NCI-H146 (cell line): ENCODE measurements around the gene BABAM2.
"Not testable (repeated sequence)": the region's sequence is repeated elsewhere in the genome, so short reads cannot be mapped to it uniquely, and the experiment has no call there.

Experiments
- DNase-seq: peaks from one replicate; lab custom pipeline; 2025; lab: John Stamatoyannopoulos, UW

The BABAM2 gene

GRCh38 chr2:28332696-28333095 lies 442.2 kb downstream of the BABAM2 start:
- DNase-seq, result no peak

- DNase-seq, result no peak
These were observed 443.3 kb downstream of the BABAM2 start for GRCh38 chr2:28333606-28334526.

DNA sequence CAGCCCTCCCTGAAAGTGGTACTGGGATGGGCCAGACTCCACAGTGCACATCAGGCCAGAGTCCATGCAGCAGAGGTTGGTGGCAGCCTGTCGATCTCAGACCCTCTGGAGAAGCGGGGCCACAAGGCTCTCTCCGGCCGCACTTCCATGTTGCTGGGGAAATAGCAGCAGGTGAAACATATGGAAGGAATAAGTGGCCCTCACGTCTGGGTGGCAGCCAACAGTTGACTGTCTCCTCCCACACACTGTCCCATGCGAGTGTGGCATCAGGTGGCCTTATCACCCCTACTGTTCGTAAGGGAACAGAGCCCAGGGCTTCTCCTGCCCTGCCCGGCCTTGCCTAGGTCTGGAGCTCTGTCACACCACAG lies 444.0 kb downstream of the BABAM2 start:
- DNase-seq, result no peak

DNA sequence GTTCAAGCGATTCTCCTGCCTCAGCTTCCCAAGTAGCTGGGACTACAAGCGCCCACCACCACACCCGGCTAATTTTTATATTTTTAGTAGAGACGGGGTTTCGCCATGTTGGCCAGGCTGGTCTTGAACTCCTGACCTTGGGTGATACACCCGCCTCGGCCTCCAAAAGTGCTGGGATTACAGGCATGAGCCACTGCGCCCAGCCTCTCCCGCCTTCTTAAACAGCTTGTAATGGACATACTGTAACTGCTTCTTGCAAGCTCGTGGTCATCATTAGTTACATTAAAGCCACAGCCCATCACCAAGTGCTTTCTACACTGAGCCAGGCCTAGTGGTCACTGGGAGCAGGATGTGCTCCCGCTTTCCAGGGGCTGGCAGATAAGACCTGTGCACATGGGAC lies 444.7 kb downstream of the BABAM2 start:
- DNase-seq, result not testable (repeated sequence)

- no peak for DNase-seq
These were observed 445.1 kb downstream of the BABAM2 start for GRCh38 chr2:28335666-28336065.

DNA sequence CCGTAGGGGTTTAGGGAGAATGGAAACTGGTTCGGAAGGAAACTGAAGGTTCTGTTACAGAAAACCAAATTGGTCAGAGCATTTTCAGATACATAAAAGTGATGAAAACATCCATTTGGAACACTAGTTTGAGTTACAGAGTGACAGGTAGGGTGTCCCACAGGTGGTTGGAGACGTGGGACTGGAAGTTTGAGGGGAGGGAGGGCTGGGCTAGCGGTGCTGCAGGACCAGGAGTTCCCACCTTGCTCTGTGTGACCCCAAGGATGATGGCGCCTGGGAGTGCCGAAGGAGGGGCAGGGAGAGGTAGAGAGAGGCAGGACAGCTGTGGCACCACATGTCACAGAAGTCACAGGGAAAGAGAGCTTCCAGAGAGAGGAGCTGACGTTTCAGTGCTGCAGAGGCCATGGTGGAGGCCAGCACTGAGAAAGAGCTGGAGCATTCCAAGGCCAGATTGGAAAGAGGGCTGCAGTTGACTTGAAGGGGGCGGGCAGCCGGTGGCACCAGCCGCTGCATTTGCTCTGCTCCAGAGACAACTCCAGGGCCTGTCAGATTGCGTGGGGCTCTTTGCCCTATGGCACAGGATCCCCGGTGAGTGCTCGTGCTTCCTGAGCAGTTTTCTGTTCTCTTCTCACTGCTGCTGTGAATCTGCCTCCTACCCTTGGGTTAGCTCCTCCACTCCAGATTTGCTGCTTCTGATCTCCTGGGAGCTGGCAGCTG lies 445.9 kb downstream of the BABAM2 start:
- no peak for DNase-seq

DNA sequence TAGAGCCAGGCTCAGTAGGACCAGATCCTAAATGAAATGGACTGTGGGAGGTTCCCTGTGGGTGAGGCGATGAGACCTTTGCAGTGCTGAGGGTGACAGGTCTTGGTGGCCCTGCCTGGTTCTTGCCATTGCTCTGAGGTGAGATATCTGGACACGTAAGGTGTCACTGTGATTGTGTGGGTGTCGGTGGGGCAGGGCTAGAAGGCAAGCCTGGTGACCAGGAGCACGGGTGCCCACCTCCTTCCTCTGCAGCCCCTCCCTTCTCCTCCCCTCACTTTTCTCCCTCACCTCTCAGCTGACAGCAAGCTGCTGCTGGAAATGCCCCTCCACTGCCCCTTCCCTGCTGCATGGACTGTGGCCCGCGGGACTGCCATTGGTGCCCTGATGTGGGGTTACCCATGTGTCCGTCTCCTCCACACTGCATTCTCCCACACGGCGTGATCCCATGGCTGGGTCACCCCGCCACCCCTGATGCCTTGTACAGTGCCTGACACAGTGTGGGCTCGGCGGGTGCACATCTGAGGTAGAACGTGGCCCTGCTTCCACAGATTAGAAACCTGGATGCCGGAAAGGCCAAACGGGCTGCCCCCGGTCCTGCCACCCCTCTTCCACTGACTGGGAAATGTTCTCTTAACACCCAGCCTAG lies 446.6 kb downstream of the BABAM2 start:
- DNase-seq, result no peak

GRCh38 chr2:28338046-28338817 lies 447.7 kb downstream of the BABAM2 start:
- DNase-seq, result no peak

DNA sequence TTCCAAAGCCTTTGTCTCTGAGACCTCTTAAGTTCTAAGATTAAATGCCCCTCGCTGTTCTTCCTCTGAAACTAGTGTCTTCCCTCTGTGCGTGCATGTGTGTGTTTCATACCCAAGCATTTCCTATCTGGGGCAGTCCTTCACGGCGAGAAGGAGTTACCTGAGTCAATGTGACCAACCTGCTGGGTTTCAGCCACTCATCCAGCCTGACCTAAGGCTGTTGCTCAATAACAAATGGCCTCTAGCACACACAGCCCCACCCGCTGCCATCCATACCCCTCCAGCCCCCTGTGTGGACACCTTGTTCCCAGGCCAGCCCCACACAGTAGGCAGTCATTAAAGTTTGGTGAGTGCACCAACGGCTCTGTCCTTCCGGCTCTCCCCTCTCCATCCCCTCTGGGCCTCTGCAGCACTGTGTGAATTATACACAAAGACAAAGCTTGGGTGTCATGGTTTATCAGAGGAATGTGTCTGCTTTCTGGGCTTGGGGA lies 448.3 kb downstream of the BABAM2 start:
- DNase-seq, result no peak

GRCh38 chr2:28339516-28340175 lies 449.1 kb downstream of the BABAM2 start:
- no peak for DNase-seq

GRCh38 chr2:28340312-28341202 lies 450.0 kb downstream of the BABAM2 start:
- no peak for DNase-seq

GRCh38 chr2:28341208-28341891 lies 450.8 kb downstream of the BABAM2 start:
- DNase-seq, result no peak

DNA sequence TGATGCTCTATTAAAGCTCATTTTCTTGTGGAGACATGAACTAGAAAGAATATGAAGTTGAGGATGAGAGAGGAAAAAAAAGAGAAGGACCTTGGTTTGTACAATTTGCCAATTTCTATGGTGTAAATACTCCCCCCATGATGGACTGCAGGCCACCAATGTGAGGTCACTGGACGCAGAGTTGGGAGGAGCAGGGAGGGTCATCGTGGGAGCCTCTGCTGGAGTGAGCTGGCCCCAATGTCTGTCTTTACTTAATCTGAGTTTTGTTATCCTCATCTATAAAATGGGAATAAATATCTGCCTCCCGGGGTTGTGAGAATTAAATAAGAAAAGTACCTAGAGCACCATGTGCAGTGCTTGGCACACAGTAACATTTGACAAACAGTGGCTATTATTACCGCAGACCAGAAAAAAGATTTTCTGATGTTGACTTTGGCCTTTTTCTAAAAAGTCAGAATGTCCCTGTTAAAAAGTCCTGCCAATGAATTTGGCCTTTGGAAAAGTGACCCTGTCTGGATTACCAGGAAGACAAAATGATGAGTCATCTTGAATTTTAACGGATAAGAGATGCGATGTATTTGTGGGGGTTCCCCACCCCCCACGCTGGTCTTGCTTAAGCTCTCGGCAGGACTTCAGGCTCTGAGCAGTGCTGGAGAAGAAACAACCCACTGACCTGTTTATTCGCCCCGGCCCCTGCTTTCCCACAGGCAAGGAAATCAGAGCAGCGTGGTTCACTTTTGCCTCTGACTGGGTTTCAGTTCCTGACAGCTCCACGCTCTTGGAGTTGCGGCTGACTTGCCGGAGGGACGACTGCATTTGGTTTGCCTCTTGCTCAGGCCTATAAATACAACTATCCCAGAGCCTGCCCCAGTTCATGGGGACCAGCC lies 451.8 kb downstream of the BABAM2 start:
- DNase-seq, result no peak

GRCh38 chr2:28343184-28343942 lies 452.8 kb downstream of the BABAM2 start:
- no peak for DNase-seq

- no peak for DNase-seq
These were observed 453.6 kb downstream of the BABAM2 start for GRCh38 chr2:28343971-28344715.

GRCh38 chr2:28344756-28345373 lies 454.3 kb downstream of the BABAM2 start:
- no peak for DNase-seq

GRCh38 chr2:28345619-28346018 lies 455.1 kb downstream of the BABAM2 start:
- peak; percentile 4 for DNase-seq
